Measurements from ENCODE around the gene TROAP.

DNA sequence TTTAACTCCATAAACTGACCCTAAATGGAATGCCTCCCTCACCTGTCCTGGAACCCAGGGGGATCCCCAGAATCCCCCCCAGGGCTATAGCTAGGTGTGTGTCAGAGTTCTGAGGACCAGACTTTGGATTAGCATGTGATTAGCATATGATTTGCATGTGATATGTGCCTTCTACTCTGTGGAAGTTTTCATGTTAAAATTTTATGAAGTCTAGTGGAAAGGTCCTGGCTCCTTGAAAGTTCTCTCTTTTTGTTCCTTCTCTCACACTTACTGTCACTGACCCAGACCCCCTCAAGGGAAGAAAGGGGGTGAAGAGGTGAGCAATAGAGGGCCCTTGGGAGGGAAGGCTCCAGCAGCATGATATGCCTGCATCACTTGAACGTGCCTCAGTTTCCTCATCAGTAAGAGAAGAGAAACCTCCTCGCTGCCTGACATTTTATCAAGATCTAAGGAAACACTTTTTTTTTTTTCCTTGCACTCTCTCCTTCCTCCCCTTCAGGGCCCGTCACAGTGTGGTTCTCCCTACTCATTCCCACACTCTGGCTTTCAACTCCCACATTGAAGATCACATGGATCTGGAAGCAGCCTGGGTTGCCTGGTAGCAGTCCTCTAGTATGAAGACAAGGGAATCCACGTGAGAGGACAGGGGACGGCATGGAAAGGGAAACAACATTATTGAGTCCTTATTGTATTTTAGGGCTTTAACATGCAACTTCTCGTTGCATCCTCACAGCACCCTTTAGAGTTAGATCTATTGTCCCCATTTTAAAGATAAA lies 17.2 kb downstream of the TROAP start:
- TF ChIP-seq POLR2AphosphoS5 (IDR thresholded peaks at IDR 0.05; ENCODE audit: low read depth, low read length), result no peak
- TF ChIP-seq, protein P1, sequence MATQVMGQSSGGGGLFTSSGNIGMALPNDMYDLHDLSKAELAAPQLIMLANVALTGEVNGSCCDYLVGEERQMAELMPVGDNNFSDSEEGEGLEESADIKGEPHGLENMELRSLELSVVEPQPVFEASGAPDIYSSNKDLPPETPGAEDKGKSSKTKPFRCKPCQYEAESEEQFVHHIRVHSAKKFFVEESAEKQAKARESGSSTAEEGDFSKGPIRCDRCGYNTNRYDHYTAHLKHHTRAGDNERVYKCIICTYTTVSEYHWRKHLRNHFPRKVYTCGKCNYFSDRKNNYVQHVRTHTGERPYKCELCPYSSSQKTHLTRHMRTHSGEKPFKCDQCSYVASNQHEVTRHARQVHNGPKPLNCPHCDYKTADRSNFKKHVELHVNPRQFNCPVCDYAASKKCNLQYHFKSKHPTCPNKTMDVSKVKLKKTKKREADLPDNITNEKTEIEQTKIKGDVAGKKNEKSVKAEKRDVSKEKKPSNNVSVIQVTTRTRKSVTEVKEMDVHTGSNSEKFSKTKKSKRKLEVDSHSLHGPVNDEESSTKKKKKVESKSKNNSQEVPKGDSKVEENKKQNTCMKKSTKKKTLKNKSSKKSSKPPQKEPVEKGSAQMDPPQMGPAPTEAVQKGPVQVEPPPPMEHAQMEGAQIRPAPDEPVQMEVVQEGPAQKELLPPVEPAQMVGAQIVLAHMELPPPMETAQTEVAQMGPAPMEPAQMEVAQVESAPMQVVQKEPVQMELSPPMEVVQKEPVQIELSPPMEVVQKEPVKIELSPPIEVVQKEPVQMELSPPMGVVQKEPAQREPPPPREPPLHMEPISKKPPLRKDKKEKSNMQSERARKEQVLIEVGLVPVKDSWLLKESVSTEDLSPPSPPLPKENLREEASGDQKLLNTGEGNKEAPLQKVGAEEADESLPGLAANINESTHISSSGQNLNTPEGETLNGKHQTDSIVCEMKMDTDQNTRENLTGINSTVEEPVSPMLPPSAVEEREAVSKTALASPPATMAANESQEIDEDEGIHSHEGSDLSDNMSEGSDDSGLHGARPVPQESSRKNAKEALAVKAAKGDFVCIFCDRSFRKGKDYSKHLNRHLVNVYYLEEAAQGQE (IDR thresholded peaks at IDR 0.05; ENCODE audit: insufficient read depth in 1 of 2, low read depth in 2 of 2, low read length in 2 of 2), result no peak
- no peak for TF ChIP-seq SIN3A (IDR thresholded peaks at IDR 0.05; ENCODE audit: borderline replicate concordance, insufficient read depth, low read length)
- TF ChIP-seq TAF1 (IDR thresholded peaks at IDR 0.05; ENCODE audit: borderline replicate concordance, insufficient read depth, low read length), result no peak

Data from PFSK-1 (cell line).